Rectal smooth muscle tissue (tissue), 1 donor: ENCODE data around the gene TDRD7.
A peak's percentile ranks its signal among the peaks of the same experiment; 100 is the strongest.
"Not testable (repeated sequence)": the region's sequence is repeated elsewhere in the genome, so short reads cannot be mapped to it uniquely, and the experiment has no call there.

Source experiments
- H3K27ac ChIP-seq: one replicate; pipeline ENCODE4 v1.7.0; 2013; ENCODE audit warnings: low read depth, low read length, inconsistent platforms
- H3K27me3 ChIP-seq: one replicate; pipeline ENCODE4 v1.7.0; 2013; ENCODE audit warnings: low read length; ENCODE audit not compliant: control insufficient read depth, insufficient read depth
- H3K36me3 ChIP-seq: one replicate; pipeline ENCODE4 v1.7.0; 2013; ENCODE audit warnings: low read length; ENCODE audit not compliant: control insufficient read depth, insufficient read depth
- H3K4me1 ChIP-seq: one replicate; pipeline ENCODE4 v1.7.0; 2013; ENCODE audit warnings: low read length; ENCODE audit not compliant: control insufficient read depth, insufficient read depth
- H3K4me3 ChIP-seq: one replicate; pipeline ENCODE4 v1.7.0; 2013; ENCODE audit warnings: low read length
- H3K9ac ChIP-seq: one replicate; pipeline ENCODE4 v1.7.0; 2013; ENCODE audit warnings: low read length

Gene TDRD7

DNA sequence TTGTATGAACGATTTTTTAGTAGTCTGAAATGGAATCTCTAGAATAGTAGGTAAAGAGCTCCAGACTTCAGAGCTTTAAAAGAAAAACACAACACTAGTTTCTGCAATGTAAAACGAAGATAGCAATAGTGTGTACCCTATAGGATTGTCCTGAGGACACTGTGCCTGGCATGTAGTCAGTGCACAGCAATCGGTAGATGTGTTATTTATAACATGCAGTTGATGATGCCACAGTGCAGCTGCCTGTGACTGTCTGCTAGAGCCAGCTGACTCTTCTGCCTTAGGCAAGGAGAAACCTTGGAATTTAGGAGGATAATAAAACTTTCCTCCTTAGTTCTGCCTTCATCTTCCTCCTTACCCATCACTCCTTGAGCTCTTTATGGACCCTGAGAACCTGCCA is 61.8 kb downstream of the TDRD7 start:
- Histone ChIP-seq H3K4me1 (peaks cover 5% of the 10 kb centered on the region), H3K9ac (no peak overlapping the region), H3K4me3 (no peak overlapping the region), H3K27ac (no peak overlapping the region), H3K36me3 (peaks cover 11% of the 10 kb centered on the region), H3K27me3 (no peaks in the 10 kb centered on the region)

GRCh38 chr9:97474372-97474925 is 62.6 kb downstream of the TDRD7 start:
- Histone ChIP-seq H3K4me1 (no peaks in the 10 kb centered on the region), H3K27ac (no peak overlapping the region), H3K36me3 (peaks cover 11% of the 10 kb centered on the region), H3K9ac (no peak overlapping the region), H3K27me3 (no peaks in the 10 kb centered on the region), H3K4me3 (no peak overlapping the region)

DNA sequence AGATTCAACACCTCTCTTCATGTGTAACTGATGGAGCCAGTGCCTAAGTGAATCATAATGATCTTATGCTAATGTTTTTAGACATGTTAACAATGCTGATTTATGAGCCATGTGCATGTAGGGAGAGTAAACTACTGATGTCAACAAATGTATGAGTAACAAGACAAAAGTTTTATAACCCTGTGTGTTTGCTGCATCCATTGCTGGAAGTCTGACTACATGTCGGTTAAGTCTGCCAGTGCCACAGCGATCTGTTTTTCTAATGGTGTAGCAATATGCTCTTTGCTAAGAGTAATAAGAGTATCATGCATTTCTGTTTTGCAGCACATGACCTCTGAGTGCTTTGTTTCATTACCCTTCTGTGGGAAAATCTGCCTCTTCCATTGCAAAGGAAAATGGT is 63.2 kb downstream of the TDRD7 start:
- H3K4me3 ChIP-seq = no peak overlapping the region
- no peaks in the 10 kb centered on the region for H3K4me1 ChIP-seq
- H3K27ac ChIP-seq = no peak overlapping the region
- no peak overlapping the region for H3K9ac ChIP-seq
- H3K36me3 ChIP-seq = peaks cover 11% of the 10 kb centered on the region
- H3K27me3 ChIP-seq = no peaks in the 10 kb centered on the region

GRCh38 chr9:97478301-97478981 is 66.5 kb downstream of the TDRD7 start:
- Histone ChIP-seq H3K4me3 (no peak overlapping the region), H3K27ac (no peak overlapping the region), H3K36me3 (peaks cover 10% of the 10 kb centered on the region), H3K4me1 (no peaks in the 10 kb centered on the region), H3K27me3 (no peaks in the 10 kb centered on the region), H3K9ac (no peak overlapping the region)

GRCh38 chr9:97479496-97480159 is 67.7 kb downstream of the TDRD7 start:
- H3K27me3 ChIP-seq = no peaks in the 10 kb centered on the region
- no peak overlapping the region for H3K27ac ChIP-seq
- H3K4me3 ChIP-seq = no peak overlapping the region
- H3K9ac ChIP-seq = no peak overlapping the region
- H3K4me1 ChIP-seq = no peaks in the 10 kb centered on the region
- H3K36me3 ChIP-seq = peaks cover 6% of the 10 kb centered on the region

DNA sequence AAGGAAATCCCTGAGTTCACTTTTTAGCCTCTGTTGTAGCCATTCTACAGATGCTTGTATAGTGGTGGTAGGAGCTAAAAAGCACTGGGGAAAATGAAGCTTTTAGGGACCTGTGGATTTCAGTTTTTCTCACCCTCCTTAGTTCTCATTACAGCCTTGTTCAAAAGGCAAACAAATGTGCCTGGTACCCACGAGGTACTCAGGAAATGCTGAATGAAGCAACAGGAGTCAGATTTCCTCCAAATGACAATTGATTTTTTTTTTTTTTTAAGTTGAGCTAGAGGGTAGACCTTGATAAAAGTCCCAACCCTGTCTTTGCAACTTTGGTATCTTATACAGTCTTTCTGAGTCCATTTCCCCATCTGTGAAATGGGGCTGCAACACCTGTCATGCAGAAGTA is 68.3 kb downstream of the TDRD7 start:
- H3K4me3 ChIP-seq = no peak overlapping the region
- H3K27me3 ChIP-seq = no peaks in the 10 kb centered on the region
- H3K9ac ChIP-seq = no peak overlapping the region
- no peak overlapping the region for H3K27ac ChIP-seq
- peaks cover 6% of the 10 kb centered on the region for H3K36me3 ChIP-seq
- no peaks in the 10 kb centered on the region for H3K4me1 ChIP-seq

DNA sequence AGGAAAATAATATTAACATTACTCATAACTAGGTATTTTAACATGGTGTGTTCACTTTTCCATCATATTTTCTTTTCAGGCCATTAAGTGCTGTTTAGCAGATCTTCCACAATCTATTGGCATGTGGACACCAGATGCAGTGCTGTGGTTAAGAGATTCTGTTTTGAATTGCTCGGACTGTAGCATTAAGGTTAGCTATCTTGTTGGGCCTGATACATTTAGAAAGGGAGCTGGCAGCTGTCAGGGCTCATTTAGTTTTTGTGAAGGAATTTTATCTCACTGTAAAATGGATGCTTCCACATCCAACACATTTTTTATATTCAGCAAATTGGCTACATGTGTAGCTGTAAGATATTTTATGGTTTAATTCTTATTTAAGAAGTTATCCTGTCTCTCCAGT is 68.9 kb downstream of the TDRD7 start:
- H3K9ac ChIP-seq = no peak overlapping the region

DNA sequence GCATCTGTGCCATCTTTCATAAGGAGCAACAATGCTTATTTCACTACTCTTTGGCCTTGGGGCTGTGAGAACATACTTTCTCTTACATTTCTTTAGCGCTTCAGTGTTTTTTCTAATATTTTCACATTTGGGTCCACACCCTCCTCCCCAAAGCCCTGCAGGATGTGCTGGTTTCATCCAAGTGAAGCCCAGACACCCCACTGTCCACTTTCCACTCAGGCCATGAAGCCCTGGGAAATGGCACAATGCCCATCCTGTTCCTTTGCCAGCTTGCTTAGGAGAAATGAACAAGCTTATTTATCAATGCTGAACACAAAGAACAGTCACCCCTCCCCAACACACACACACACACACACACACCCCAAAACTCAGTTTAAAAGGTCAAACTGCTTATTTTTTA is 72.2 kb downstream of the TDRD7 start:
- Histone ChIP-seq H3K36me3 (peaks cover 6% of the 10 kb centered on the region), H3K27me3 (no peaks in the 10 kb centered on the region), H3K27ac (no peak overlapping the region), H3K9ac (no peak overlapping the region), H3K4me3 (no peak overlapping the region), H3K4me1 (no peaks in the 10 kb centered on the region)

More for the DNA sequence above, 68.9 kb downstream of the TDRD7 start:
- H3K27me3 ChIP-seq = no peaks in the 10 kb centered on the region
- no peak overlapping the region for H3K4me3 ChIP-seq
- H3K36me3 ChIP-seq = peaks cover 6% of the 10 kb centered on the region
- H3K27ac ChIP-seq = no peak overlapping the region
- H3K4me1 ChIP-seq = no peaks in the 10 kb centered on the region

GRCh38 chr9:97487107-97487506 is 75.2 kb downstream of the TDRD7 start:
- no peak overlapping the region for H3K9ac ChIP-seq

GRCh38 chr9:97487861-97488260 is 76.0 kb downstream of the TDRD7 start:
- H3K36me3 ChIP-seq = peaks cover 6% of the 10 kb centered on the region

More at GRCh38 chr9:97487107-97487506, 75.2 kb downstream of the TDRD7 start:
- H3K27ac ChIP-seq = no peak overlapping the region
- H3K27me3 ChIP-seq = no peaks in the 10 kb centered on the region
- no peak overlapping the region for H3K4me3 ChIP-seq
- peaks cover 5% of the 10 kb centered on the region for H3K4me1 ChIP-seq
- H3K36me3 ChIP-seq = peaks cover 6% of the 10 kb centered on the region

DNA sequence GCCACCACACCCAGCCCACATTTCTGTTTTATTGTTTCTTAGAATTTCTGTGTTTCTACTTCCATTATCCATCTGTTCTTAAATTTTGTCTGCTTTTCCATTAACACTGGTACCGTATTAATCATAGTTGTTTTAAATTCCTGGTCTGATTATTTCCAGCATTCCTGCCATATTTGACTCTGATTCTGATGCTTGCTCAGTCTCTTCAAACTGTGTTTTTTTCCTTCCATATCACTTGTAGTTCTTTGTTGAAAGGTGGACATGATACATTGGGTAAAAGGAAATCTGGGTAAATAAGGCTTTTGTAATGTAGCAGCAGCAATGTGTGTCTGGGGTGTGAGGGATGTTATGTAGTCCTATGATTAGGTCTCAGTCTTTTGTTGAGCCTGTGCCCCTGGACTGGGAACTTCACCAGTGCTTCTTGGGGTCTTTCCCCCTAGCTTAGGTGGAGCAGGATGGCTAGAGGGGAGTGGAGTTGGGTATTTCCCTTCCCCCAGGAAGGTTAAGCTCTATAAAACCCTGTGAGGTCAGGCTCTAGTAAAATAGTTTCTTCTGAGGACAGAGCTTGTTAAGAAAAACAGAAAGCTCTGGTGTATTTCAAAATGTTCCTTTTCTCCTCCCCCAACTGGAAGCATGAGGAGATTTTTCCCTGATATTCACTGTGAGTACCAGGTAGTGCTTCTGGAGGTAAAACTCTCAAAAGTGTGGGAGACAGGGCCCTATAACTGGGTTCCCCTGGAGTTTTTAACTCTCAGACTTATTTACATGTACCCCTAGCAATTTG is 79.5 kb downstream of the TDRD7 start:
- H3K4me1 ChIP-seq = peaks cover 5% of the 10 kb centered on the region
- H3K27ac ChIP-seq = peak overlapping the region; percentile 57
- no peaks in the 10 kb centered on the region for H3K36me3 ChIP-seq
- no peak overlapping the region for H3K4me3 ChIP-seq
- no peak overlapping the region for H3K9ac ChIP-seq
- H3K27me3 ChIP-seq = no peaks in the 10 kb centered on the region

More at GRCh38 chr9:97487861-97488260, 76.0 kb downstream of the TDRD7 start:
- H3K9ac ChIP-seq = no peak overlapping the region
- H3K4me1 ChIP-seq = peaks cover 5% of the 10 kb centered on the region
- H3K4me3 ChIP-seq = no peak overlapping the region
- no peaks in the 10 kb centered on the region for H3K27me3 ChIP-seq
- H3K27ac ChIP-seq = no peak overlapping the region

- H3K36me3 ChIP-seq, H3K9ac ChIP-seq, H3K27ac ChIP-seq, H3K27me3 ChIP-seq, H3K4me1 ChIP-seq, H3K4me3 ChIP-seq: not testable (repeated sequence)
Observed at GRCh38 chr9:97497558-97498375, 85.9 kb downstream of the TDRD7 start.
